ENCODE data around the gene LIFR.

LIFR gene

GRCh38 chr5:38467353-38468040, 88.9 kb downstream of the LIFR start:
- DNase-seq, result peak in 46 of 58 donors; percentile 16 to 80 (median 54)

DNA sequence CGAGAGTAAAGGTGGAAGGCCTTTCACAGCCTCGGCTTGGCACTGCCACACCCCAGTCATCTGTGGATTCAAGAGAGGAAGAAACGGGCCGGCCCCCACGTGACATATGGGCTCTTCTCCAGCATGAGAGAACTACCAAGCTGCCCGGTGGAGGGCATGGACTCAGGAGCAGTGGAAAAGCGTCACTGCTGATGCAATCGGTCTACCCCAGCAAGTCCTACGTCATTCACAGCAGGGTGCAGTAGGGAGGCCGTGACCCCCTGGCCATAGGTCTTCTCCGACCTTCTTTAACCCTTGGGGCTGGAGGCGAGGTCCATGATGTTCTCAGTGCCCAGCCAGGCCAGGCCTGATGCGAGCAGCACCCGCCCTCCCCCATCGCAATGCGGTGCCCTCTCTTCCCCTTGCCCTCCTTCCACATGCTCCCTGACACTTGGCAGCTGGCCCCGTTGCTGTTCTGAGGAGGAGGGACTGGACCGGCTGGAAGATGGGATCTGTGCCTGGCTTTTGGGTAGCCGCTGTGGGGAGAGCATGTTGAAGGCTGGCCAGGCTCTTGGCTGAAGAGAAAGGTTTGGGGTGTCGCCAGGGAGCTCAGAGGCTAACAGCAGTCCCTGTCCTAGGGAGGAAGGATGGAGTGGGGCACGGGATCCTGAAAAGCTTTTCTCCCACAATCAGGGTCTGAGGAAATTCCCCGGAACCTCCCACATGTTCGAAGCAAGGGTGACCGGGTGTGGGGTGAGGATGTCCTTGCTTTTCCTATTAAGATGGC, 89.8 kb downstream of the LIFR start:
- peak in 54 of 58 donors; percentile 18 to 87 (median 70) for DNase-seq

GRCh38 chr5:38465702-38466423, 90.6 kb downstream of the LIFR start:
- no peak for DNase-seq

DNA sequence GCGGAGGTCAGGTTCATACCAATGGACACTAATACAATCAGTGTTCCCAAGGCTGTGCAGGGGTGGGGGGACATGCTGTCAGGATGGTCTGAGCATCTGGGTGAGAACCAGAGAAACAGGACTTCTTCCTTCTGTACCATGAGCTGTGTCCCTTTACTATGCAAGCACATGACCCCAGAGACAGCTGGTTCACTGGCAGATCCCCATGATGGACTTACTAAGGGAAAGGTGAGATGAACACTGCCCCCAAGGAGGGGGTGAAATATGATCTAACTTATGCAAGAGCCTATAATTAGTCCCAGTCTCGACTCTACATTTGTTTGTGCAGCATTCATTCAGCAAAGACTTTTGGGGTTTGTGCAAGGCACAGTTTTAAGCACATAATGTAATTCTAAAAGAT, 91.4 kb downstream of the LIFR start:
- no peak for DNase-seq

DNA sequence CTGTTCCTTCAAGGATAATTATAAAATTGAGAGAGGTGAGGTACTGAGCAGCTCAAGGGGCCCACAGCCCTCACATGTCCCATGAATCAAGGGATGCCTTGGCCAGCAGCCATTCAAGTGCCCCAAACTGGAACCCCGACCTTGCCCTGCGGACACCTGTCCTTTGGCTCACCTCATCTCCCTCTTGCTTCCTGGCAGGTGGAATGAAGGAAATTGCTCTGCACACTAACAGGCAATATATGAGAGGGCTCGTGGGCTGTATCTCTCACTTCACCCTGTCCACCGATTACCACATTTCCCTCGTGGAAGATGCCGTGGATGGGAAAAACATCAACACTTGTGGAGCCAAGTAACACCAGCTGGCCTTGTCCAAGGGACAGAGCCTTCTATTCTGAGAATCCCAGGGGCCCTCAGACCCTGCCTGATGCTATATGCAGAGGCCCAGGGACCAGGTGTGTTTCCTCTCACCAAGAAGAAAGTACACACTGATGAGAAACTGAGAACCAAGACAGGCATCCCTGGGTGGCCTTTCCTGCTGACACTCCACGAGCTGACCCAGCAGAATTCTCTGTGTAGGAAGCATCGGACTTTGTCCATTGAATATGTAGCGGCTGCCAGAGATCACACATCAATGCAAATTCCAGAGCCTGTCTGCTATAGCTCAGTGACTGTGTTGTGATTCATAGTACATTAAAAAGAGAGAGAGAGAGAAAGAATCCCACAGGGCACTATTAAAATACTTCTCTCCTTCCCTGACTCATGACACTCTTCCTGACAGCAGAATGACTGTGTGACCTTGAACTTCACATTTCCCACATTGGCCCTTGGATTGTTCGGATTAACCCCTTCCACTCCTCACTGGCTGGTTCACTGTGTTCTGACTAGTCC, 92.6 kb downstream of the LIFR start:
- DNase-seq, result peak in 1 of 58 donors; percentile 9

- no peak for DNase-seq
These were observed 93.3 kb downstream of the LIFR start for GRCh38 chr5:38462976-38463633.

DNA sequence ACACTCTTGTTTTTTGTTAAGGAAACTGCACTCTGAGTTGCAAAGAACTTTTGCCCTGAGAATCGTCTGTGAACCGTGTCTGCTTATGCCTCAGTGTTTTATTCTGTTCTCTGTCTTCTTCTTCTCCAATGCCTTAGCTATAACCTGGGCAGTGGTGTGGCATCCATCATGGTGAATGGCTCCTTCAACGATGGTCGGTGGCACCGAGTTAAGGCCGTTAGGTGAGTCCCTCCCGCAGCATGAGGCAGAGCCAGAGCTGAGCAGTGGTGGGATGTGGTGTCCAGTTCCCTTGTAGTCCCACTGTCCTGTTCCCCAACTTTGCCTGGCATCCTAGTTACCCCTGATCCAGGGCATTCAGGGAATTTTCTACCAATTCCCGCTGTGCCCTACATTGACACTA, 98.3 kb downstream of the LIFR start:
- no peak for DNase-seq

GRCh38 chr5:38456657-38457399, 99.6 kb downstream of the LIFR start:
- no peak for DNase-seq

DNA sequence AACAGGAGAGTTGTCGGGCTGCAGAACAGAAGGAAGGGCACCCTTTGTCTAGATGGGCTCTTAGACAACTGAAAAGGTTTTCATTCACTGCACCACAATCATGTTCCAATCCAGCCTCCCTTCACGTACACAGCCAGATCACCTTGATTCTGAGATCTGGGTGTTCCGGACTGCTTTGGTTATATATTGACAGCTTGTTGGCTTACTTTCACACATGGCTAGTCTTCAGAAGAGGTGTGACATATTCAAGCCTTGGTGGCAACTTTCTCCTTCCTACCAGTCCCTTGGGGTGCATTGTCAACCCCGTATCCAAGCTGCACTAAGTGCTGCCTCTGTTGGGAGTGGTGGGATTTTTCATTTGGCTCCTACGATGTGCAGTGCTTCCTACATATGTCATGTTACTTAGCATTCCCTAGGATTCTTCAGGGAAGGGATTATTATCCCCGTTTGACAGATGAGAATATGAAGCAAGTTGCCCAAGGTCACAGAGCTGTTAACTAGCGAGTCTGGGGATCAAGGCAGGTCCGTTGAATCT, 100.6 kb downstream of the LIFR start:
- no peak for DNase-seq

GRCh38 chr5:38453921-38454320, 102.5 kb downstream of the LIFR start:
- DNase-seq, result no peak

DNA sequence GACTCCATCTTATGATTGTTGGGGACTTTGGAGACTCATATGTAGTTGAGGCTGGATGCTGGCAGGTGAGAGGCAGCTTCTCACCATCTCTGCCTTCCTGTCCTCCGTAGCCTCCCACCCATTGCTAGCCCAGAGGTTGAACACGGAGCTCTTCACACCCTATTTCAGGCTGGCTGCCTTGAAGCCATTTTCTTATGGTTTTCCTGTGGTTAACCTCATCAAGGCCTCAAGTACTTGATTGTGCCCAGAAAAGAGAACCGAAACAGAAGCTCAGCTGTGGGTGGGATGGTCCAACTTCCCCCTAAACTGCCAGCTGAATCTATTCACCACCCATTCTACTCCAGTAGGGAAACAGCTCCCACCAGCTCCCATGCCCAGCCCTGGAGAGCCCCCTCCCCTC, 102.9 kb downstream of the LIFR start:
- DNase-seq, result no peak

- no peak for DNase-seq
These were observed 104.2 kb downstream of the LIFR start for GRCh38 chr5:38452201-38452600.

- no peak for DNase-seq
These were observed 105.2 kb downstream of the LIFR start for GRCh38 chr5:38451074-38451725.

- DNase-seq, result no peak
These were observed 105.8 kb downstream of the LIFR start for GRCh38 chr5:38450627-38451026.

GRCh38 chr5:38448568-38449350, 107.7 kb downstream of the LIFR start:
- DNase-seq, result no peak

DNA sequence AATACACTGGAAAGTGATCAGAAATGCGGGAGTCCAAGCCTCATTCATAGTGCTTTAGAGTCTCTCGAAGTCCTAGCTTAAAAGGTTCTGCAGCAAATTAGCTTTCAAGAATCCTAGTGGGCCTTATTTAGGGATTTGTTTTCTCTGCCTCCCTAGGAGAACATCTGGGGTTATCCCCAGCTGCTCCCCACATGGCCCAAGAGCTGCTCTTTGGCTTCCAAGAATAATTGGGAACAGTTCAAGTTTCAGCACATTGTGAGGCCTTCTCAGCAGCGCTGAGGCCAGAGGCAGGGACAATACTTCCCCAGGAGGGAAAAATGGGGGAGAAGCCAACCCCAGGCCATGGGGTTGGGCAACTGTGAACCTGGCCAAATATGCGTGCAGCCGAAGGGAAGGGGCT, 108.7 kb downstream of the LIFR start:
- DNase-seq, result peak in 12 of 58 donors; percentile 8 to 46 (median 27)

DNA sequence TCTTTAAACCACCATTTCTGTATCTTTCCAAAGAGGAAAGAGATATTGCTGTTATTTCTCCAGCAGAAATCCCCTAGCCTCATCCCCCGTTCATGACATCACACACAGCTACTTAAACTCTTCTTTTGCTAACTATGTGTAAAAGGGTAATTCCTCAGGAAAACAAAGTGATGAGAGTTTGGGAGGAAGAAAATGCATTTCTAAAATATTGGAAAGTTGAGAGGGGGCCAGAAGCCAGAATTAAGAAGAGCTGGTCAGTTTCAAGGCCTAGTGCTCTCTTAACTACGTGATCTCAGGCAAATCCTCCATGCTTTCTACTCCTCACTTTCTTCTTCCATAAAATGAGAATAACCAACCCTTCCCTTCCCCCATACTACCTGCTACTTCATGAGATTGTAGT, 109.4 kb downstream of the LIFR start:
- no peak for DNase-seq

- no peak for DNase-seq
These were observed 110.4 kb downstream of the LIFR start for GRCh38 chr5:38446029-38446522.

Data from anterior cingulate cortex (tissue), 58 donors.